ENCODE measurements around the gene CRKL.

The CRKL gene

GRCh38 chr22:20994902-20995241, 77.7 kb downstream of the CRKL start:
- no peak overlapping the region for H3K27ac Mint-ChIP-seq
- H3K36me3 Mint-ChIP-seq: peaks cover 41% of the 10 kb centered on the region
- ATAC-seq: no peak

GRCh38 chr22:20995329-20996030, 78.3 kb downstream of the CRKL start:
- Mint-ChIP-seq H3K27ac (peak overlapping the region; percentile 68), H3K9me3 (no peaks in the 10 kb centered on the region), H3K36me3 (peaks cover 47% of the 10 kb centered on the region), H3K4me1 (peaks cover 11% of the 10 kb centered on the region), H3K4me3 (no peak overlapping the region)
- DNase-seq (ENCODE audit: low spot score in 2 of 2): no peak
- no peak for ATAC-seq

More at GRCh38 chr22:20994902-20995241, 77.7 kb downstream of the CRKL start:
- Mint-ChIP-seq H3K4me3 (no peak overlapping the region), H3K4me1 (peaks cover 5% of the 10 kb centered on the region), H3K9me3 (no peaks in the 10 kb centered on the region)
- DNase-seq (ENCODE audit: low spot score in 2 of 2): no peak

- ATAC-seq (no peak), DNase-seq (ENCODE audit: low spot score in 2 of 2) (no peak)
- Mint-ChIP-seq H3K9me3 (no peaks in the 10 kb centered on the region), H3K27ac (peak overlapping the region; percentile 68), H3K4me3 (no peak overlapping the region), H3K4me1 (peaks cover 17% of the 10 kb centered on the region), H3K36me3 (peaks cover 52% of the 10 kb centered on the region)
These were observed 78.8 kb downstream of the CRKL start for GRCh38 chr22:20996031-20996410.

GRCh38 chr22:20996598-20997535, 79.7 kb downstream of the CRKL start:
- peak overlapping the region; percentile 68 for H3K27ac Mint-ChIP-seq
- no peak overlapping the region for H3K4me3 Mint-ChIP-seq
- H3K36me3 Mint-ChIP-seq: peaks cover 60% of the 10 kb centered on the region

GRCh38 chr22:20997536-20998257, 80.5 kb downstream of the CRKL start:
- Mint-ChIP-seq H3K4me3 (no peak overlapping the region), H3K4me1 (peaks cover 30% of the 10 kb centered on the region), H3K9me3 (no peaks in the 10 kb centered on the region), H3K36me3 (peaks cover 60% of the 10 kb centered on the region), H3K27ac (peak overlapping the region; percentile 87)
- no peak for ATAC-seq
- DNase-seq (ENCODE audit: low spot score in 2 of 2): no peak

More at GRCh38 chr22:20996598-20997535, 79.7 kb downstream of the CRKL start:
- no peak for DNase-seq (ENCODE audit: low spot score in 2 of 2)
- Mint-ChIP-seq H3K4me1 (peaks cover 25% of the 10 kb centered on the region), H3K9me3 (no peaks in the 10 kb centered on the region)
- ATAC-seq: no peak

- DNase-seq (ENCODE audit: low spot score in 2 of 2) (no peak), ATAC-seq (no peak)
- Mint-ChIP-seq H3K4me1 (peaks cover 39% of the 10 kb centered on the region), H3K36me3 (peaks cover 59% of the 10 kb centered on the region), H3K9me3 (no peaks in the 10 kb centered on the region), H3K4me3 (no peak overlapping the region), H3K27ac (peak overlapping the region; percentile 87)
These were observed 81.5 kb downstream of the CRKL start for GRCh38 chr22:20998411-20999336.

GRCh38 chr22:20999350-21000206, 82.4 kb downstream of the CRKL start:
- H3K36me3 Mint-ChIP-seq: peaks cover 57% of the 10 kb centered on the region
- H3K4me3 Mint-ChIP-seq: peak overlapping the region; percentile 94
- H3K9me3 Mint-ChIP-seq: no peaks in the 10 kb centered on the region

GRCh38 chr22:21000207-21000986, 83.2 kb downstream of the CRKL start:
- DNase-seq (ENCODE audit: low spot score in 2 of 2) (no peak), ATAC-seq (no peak)
- Mint-ChIP-seq H3K9me3 (no peaks in the 10 kb centered on the region), H3K36me3 (peaks cover 48% of the 10 kb centered on the region), H3K4me1 (peaks cover 39% of the 10 kb centered on the region), H3K4me3 (peak overlapping the region; percentile 94), H3K27ac (peak overlapping the region; percentile 99)

More at GRCh38 chr22:20999350-21000206, 82.4 kb downstream of the CRKL start:
- peaks cover 39% of the 10 kb centered on the region for H3K4me1 Mint-ChIP-seq
- no peak for DNase-seq (ENCODE audit: low spot score in 2 of 2)
- H3K27ac Mint-ChIP-seq: peak overlapping the region; percentile 99
- ATAC-seq: no peak

GRCh38 chr22:21000987-21001600, 83.9 kb downstream of the CRKL start:
- ATAC-seq (no peak), DNase-seq (ENCODE audit: low spot score in 2 of 2) (no peak)
- Mint-ChIP-seq H3K9me3 (no peaks in the 10 kb centered on the region), H3K27ac (peak overlapping the region; percentile 99), H3K4me3 (peak overlapping the region; percentile 94), H3K4me1 (peaks cover 39% of the 10 kb centered on the region), H3K36me3 (peaks cover 47% of the 10 kb centered on the region)

GRCh38 chr22:21001601-21002325, 84.6 kb downstream of the CRKL start, which contains the start of gene THAP7:
TSS of gene THAP7 (minus strand) at chr22:21002118. CDS start at chr22:21001911, 207 bp downstream.
- peaks cover 39% of the 10 kb centered on the region for H3K4me1 Mint-ChIP-seq
- H3K27ac Mint-ChIP-seq: peak within 1 kb of the TSS; percentile 99
- H3K36me3 Mint-ChIP-seq: peaks cover 47% of the 10 kb centered on the region
- H3K4me3 Mint-ChIP-seq: peak within 1 kb of the TSS; percentile 94
- ATAC-seq: peak; percentile 96
- no peaks in the 10 kb centered on the region for H3K9me3 Mint-ChIP-seq
- peak; percentile 94 to 99 for DNase-seq (ENCODE audit: low spot score in 2 of 2)

Data from stimulated activated effector memory CD8-positive, alpha-beta T cell treated with anti-CD3 and anti-CD28 coated beads, Interleukin-12 subunit alpha, Interleukin-12 subunit beta, amount 100 ng/mL, for 72 hours (primary cell).